ENCODE measurements around the gene JTB. TPM values are rescaled to one million over a fixed set of nuclear protein-coding genes. Genes with fewer than 3 reads are reported as not detected.

JTB gene
- total RNA-seq, 4 donors from 2014 or later, result 179 to 218 (median 201) TPM

GRCh38 chr1:153973071-153973470 is 4.4 kb downstream of the JTB start:
- 90 to 91% methylated on average over 3 of the region's 3 CpGs for WGBS, 2 donors
- DNase-seq (ENCODE audit: low spot score in 2 of 2), result no peak
- H3K4me3 ChIP-seq (ENCODE audit: low read depth, poor library complexity, severe bottlenecking), result no peak overlapping the region
- TF ChIP-seq CTCF (IDR thresholded peaks at IDR 0.05), result no peak
- TF ChIP-seq POLR2A (IDR thresholded peaks at IDR 0.05), result no peak
- intact Hi-C loops (cut with DNase I; ENCODE audit: low total_unique reads), result no loop called here

- intact Hi-C loops (cut with DNase I; ENCODE audit: low total_unique reads), result no loop called here
- no peak overlapping the region for H3K4me3 ChIP-seq (ENCODE audit: low read depth, poor library complexity, severe bottlenecking)
- no peak for TF ChIP-seq CTCF (IDR thresholded peaks at IDR 0.05)
- TF ChIP-seq POLR2A (IDR thresholded peaks at IDR 0.05), result no peak
- WGBS, 2 donors, result 82 to 89% methylated on average over 2 of the region's 2 CpGs
- DNase-seq (ENCODE audit: low spot score in 2 of 2), result no peak
Measured at GRCh38 chr1:153970346-153970745, 7.1 kb downstream of the JTB start.

- no peak overlapping the region for H3K4me3 ChIP-seq (ENCODE audit: low read depth, poor library complexity, severe bottlenecking)
- TF ChIP-seq POLR2A (IDR thresholded peaks at IDR 0.05) (no peak), CTCF (IDR thresholded peaks at IDR 0.05) (no peak)
- no peak for DNase-seq (ENCODE audit: low spot score in 2 of 2)
- intact Hi-C loops (cut with DNase I; ENCODE audit: low total_unique reads), result no loop called here
- 88 to 96% methylated on average over 2 of the region's 2 CpGs for WGBS, 2 donors
Measured at GRCh38 chr1:153968972-153969371, 8.5 kb downstream of the JTB start.

- TF ChIP-seq CTCF (IDR thresholded peaks at IDR 0.05) (no peak), POLR2A (IDR thresholded peaks at IDR 0.05) (no peak)
- peak in 1 of 2 donors; percentile 82 for DNase-seq (ENCODE audit: low spot score in 2 of 2)
Measured at GRCh38 chr1:153968408-153968807, 9.1 kb downstream of the JTB start.

GRCh38 chr1:153968000-153968363 is 9.5 kb downstream of the JTB start:
- 0 to 1% methylated on average over 8 of the region's 8 CpGs for WGBS, 2 donors
- H3K4me3 ChIP-seq (ENCODE audit: low read depth, poor library complexity, severe bottlenecking), result peak overlapping the region; percentile 28
- intact Hi-C loops (cut with DNase I; ENCODE audit: low total_unique reads), result no loop called here
- no peak for DNase-seq (ENCODE audit: low spot score in 2 of 2)
- TF ChIP-seq POLR2A (IDR thresholded peaks at IDR 0.05) (no peak), CTCF (IDR thresholded peaks at IDR 0.05) (no peak)

More at GRCh38 chr1:153968408-153968807, 9.1 kb downstream of the JTB start:
- WGBS, 2 donors, result 4 to 12% methylated on average over 13 of the region's 13 CpGs
- intact Hi-C loops (cut with DNase I; ENCODE audit: low total_unique reads), result no loop called here
- peak overlapping the region; percentile 28 for H3K4me3 ChIP-seq (ENCODE audit: low read depth, poor library complexity, severe bottlenecking)

Data from lower leg skin (tissue), 4 donors.